HG03066 (cell line): Measurements from ENCODE around the gene FARP2.

Source experiments
- ATAC-seq: cut with Tn5 transposase; IDR thresholded peaks from one replicate; pipeline ENCODE4 v1.9.1; 2021; ENCODE audit warnings: low read depth; ENCODE audit not compliant: unreplicated experiment

The FARP2 gene

DNA sequence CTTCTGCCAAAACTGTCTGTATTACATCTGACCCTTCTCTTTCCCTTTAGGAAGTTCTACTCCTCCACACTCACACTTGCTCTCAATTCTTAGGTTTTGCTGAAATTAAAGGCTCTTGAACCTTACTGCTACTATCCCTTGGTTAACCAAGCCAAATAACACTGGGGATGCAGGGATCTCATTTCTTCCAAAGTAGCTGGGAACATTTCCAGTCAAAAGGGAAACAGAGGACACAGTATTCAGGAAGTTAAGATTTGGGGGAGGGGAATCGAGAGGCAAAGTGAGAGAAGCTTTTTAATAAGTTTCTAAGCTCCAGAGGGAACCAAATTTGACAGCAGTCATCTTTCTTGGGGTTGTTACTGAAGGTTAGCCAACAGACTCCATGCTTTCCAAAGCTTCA is 34.2 kb upstream of the FARP2 start:
- no peak for ATAC-seq

DNA sequence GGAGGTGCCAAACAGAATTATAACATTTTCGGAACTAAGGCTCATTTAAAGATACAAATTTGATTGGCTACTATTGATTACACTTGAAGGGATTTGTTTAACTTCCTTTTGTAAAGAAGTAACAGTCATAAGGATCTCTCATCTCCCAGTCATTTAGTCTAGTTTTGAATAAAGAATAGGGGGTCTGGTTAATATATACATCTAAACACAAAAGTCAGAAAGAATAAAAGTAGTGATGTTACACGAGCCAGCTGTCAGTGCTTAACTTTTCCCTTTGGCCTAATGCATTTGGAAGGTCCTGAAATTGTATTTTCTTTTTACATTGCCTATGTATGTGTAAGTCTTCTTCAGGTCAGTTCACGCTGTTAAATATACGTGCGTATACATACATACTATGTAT is 32.3 kb upstream of the FARP2 start:
- ATAC-seq: no peak

GRCh38 chr2:241324775-241325174 is 31.3 kb upstream of the FARP2 start:
- no peak for ATAC-seq

DNA sequence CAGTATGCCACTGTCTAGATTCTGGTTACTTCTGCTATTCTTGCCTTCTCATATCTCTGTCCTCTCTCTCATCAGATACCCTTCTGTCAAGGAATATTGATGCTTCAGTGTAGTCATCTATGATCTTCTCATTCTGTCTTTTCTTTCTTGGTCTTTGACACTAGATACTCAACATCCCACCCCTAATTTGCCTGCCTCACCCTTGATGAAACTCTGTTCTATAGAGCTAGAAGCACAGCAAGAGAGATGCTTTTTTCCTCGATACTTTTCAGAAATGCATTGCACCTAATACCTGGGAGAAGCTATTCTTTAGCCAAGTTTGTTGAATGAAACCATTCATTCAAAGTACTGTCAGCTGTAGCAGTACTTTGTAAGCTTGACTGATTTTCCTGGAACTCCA is 30.8 kb upstream of the FARP2 start:
- no peak for ATAC-seq

GRCh38 chr2:241329669-241330615 is 26.1 kb upstream of the FARP2 start:
- no peak for ATAC-seq

GRCh38 chr2:241330616-241330981 is 25.5 kb upstream of the FARP2 start:
- ATAC-seq: no peak

GRCh38 chr2:241334813-241335212 is 21.3 kb upstream of the FARP2 start:
- no peak for ATAC-seq

GRCh38 chr2:241339839-241340630 is 16.1 kb upstream of the FARP2 start:
- no peak for ATAC-seq

GRCh38 chr2:241340631-241341163 is 15.4 kb upstream of the FARP2 start:
- ATAC-seq: no peak

GRCh38 chr2:241344925-241345651 is 11.0 kb upstream of the FARP2 start:
- ATAC-seq: no peak

DNA sequence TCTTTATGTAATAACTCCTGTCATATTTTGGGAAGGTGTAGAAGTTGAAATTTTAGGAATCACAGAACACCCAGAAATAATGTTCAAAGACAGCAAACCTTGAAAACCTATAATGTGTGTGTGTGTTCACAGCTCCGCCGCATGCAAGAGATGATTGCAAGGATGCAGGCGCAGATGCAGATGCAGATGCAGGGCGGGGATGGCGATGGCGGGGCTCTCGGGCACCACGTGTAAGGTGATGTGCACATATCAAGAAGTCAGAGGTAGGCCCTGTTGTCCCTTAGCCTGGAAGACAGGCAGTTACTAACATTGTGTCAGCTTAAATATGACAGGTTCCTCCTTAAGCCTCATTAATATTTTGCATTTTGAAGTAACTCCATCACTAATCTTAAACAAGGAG is 6.1 kb upstream of the FARP2 start:
- no peak for ATAC-seq

GRCh38 chr2:241350530-241350877 is 5.6 kb upstream of the FARP2 start:
- ATAC-seq: no peak

- ATAC-seq: no peak
Measured at GRCh38 chr2:241350878-241351639, 5.0 kb upstream of the FARP2 start.

GRCh38 chr2:241351640-241352031 is 4.4 kb upstream of the FARP2 start:
- ATAC-seq: no peak

GRCh38 chr2:241352227-241352626 is 3.9 kb upstream of the FARP2 start:
- no peak for ATAC-seq

- ATAC-seq: no peak
Measured at GRCh38 chr2:241354668-241355658, 1.1 kb upstream of the FARP2 start.

DNA sequence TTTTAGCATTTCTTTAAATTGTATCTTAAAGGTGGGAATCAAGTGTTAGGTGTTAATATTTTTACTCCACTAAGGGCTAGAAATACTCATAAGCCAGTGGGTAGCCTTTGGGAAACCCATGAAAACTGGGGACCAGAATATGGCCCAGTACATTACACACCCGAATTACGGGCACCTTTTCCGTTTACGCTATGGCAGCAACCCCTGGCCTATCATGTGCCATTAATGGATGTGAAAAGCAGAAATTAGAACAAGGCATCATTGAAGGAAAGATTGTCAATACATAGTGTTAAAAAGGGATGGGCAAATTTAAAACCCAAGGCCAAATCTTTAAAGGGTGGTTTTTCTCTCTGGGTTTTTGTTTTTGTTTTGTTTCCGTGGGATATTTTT is 781 bp downstream of the FARP2 start:
- no peak for ATAC-seq

DNA sequence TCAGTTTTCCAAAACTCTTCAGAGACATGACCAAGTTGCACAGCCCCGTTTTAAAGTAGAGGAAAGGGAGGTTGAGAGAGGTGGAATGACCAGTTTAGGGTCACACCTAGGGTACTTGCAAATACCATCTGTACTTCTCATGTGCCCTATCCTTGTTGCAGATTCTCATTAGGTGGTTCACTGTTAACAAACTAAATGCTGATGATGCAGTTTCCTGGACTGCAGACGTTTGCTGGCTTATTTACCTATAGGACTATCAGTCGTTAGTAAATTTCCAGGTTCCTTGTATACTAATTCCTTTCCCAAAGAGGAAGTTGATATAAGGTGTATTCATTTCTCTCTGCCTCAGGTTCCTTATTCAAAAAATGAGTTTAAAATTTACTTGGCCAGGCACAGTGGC is 1.4 kb downstream of the FARP2 start:
- no peak for ATAC-seq

DNA sequence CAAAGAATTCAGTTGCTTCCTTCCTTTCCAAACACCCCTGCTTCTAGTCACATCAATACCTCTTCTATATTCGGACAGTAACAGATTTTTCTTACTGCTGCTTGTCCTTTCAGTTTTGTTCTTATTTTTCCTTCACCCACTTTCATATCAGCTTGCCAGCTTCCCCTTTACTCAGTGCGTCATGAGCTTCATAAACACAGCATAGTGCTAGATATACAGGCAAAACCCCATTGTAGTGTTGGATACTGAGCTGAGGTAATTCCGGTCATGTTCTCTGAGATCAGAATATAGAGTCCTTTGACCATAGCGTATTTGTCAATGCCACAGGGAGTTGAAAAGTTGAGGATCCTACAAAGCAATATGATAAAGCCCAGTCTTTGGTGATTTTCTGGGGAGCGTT is 2.4 kb downstream of the FARP2 start:
- no peak for ATAC-seq
